ENCODE measurements around the gene CD160.
"Not testable (repeated sequence)": the region's sequence is repeated elsewhere in the genome, so short reads cannot be mapped to it uniquely, and the experiment has no call there.

Gene CD160

GRCh38 chr1:145711213-145711651 lies 8.1 kb upstream of the CD160 start:
- in situ Hi-C loops (cut with HindIII; ENCODE audit: low sequenced_read_pairs): no loop called here
- DNase-seq (ENCODE audit: low read depth): no peak
- no peak overlapping the region for H3K4me3 ChIP-seq (ENCODE audit: low read depth, low read length)
- no peak for TF ChIP-seq CTCF (IDR thresholded peaks at IDR 0.05; ENCODE audit: low read depth, low read length, missing control alignments)

- DNase-seq (ENCODE audit: low read depth): no peak
- H3K4me3 ChIP-seq (ENCODE audit: low read depth, low read length): no peak overlapping the region
- in situ Hi-C loops (cut with HindIII; ENCODE audit: low sequenced_read_pairs): no loop called here
- no peak for TF ChIP-seq CTCF (IDR thresholded peaks at IDR 0.05; ENCODE audit: low read depth, low read length, missing control alignments)
These were observed 4.7 kb upstream of the CD160 start for GRCh38 chr1:145714524-145715111.

GRCh38 chr1:145716641-145717345 lies 2.5 kb upstream of the CD160 start:
- no peak overlapping the region for H3K4me3 ChIP-seq (ENCODE audit: low read depth, low read length)
- no peak for TF ChIP-seq CTCF (IDR thresholded peaks at IDR 0.05; ENCODE audit: low read depth, low read length, missing control alignments)
- in situ Hi-C loops (cut with HindIII; ENCODE audit: low sequenced_read_pairs): no loop called here
- DNase-seq (ENCODE audit: low read depth): no peak

GRCh38 chr1:145717833-145718232 lies 1.5 kb upstream of the CD160 start:
- no peak overlapping the region for H3K4me3 ChIP-seq (ENCODE audit: low read depth, low read length)
- TF ChIP-seq CTCF (IDR thresholded peaks at IDR 0.05; ENCODE audit: low read depth, low read length, missing control alignments): no peak
- in situ Hi-C loops (cut with HindIII; ENCODE audit: low sequenced_read_pairs): no loop called here
- DNase-seq (ENCODE audit: low read depth): no peak

GRCh38 chr1:145718465-145718864 lies 834 bp upstream of the CD160 start:
- H3K4me3 ChIP-seq (ENCODE audit: low read depth, low read length); DNase-seq (ENCODE audit: low read depth); in situ Hi-C loops (cut with HindIII; ENCODE audit: low sequenced_read_pairs): not testable (repeated sequence)

GRCh38 chr1:145720556-145720877 lies 1.2 kb downstream of the CD160 start:
- in situ Hi-C loops (cut with HindIII; ENCODE audit: low sequenced_read_pairs): no loop called here
- no peak for DNase-seq (ENCODE audit: low read depth)
- no peak for TF ChIP-seq CTCF (IDR thresholded peaks at IDR 0.05; ENCODE audit: low read depth, low read length, missing control alignments)
- H3K4me3 ChIP-seq (ENCODE audit: low read depth, low read length): no peak overlapping the region

GRCh38 chr1:145720878-145721671 lies 1.8 kb downstream of the CD160 start:
- in situ Hi-C loops (cut with HindIII; ENCODE audit: low sequenced_read_pairs): no loop called here
- peak overlapping the region; percentile 34 for H3K4me3 ChIP-seq (ENCODE audit: low read depth, low read length)
- DNase-seq (ENCODE audit: low read depth): no peak
- peak; percentile 78 for TF ChIP-seq CTCF (IDR thresholded peaks at IDR 0.05; ENCODE audit: low read depth, low read length, missing control alignments)

- in situ Hi-C loops (cut with HindIII; ENCODE audit: low sequenced_read_pairs); DNase-seq (ENCODE audit: low read depth); H3K4me3 ChIP-seq (ENCODE audit: low read depth, low read length): not testable (repeated sequence)
These were observed 6.9 kb downstream of the CD160 start for GRCh38 chr1:145726193-145726592.

All from astrocyte of the cerebellum (primary cell).